Fibroblast of the aortic adventitia (primary cell): ENCODE results near the gene SLC35B3. TPM values are rescaled to one million over a fixed set of nuclear protein-coding genes. Genes with fewer than 3 reads are reported as not detected.

Experiments
- DNase-seq: peaks from one replicate; pipeline ENCODE4 v3.0.0-alpha.2; 2010; ENCODE audit warnings: low read depth
- H3K4me3 ChIP-seq: 2 replicates; pipeline ENCODE4 v1.5.1; 2011; ENCODE audit warnings: low read depth, mild to moderate bottlenecking, control low read depth, low read length, moderate library complexity
- CTCF ChIP-seq: IDR thresholded peaks from 2 replicates; pipeline ENCODE4 v1.5.1; 2011; ENCODE audit warnings: mild to moderate bottlenecking, low read length, control low read depth, inconsistent platforms; ENCODE audit not compliant: insufficient read depth
- total RNA-seq: library from RNA; depleted of rRNA; stranded (reverse); fragments of >200 nt; gene quantifications from 2 replicates; pipeline ENCODE4 v1.2.3, GENCODE V29; 2012; ENCODE audit warnings: low replicate concordance

The SLC35B3 gene
- total RNA-seq, 1 donor: 34.3 TPM

DNA sequence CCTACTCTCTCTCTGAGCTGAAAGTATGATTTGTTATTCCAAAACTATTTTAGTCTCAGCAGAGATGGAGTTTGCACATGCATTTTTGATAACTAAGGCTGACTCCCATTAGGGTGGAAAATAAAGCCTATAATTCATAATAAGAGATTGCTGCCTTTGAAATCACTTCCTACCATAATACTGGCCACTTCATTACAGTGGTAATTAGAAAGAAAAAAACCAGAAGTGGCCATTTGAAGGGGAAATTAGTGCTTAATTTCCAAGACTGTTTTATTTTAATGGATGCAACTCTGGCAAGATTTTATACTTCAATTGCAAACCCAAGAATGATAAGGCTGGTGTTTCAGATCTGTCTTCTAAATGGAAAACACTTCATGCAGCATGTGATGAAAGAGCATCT is 43.4 kb downstream of the SLC35B3 start:
- DNase-seq: no peak
- no peak for TF ChIP-seq CTCF
- H3K4me3 ChIP-seq: no peak overlapping the region

DNA sequence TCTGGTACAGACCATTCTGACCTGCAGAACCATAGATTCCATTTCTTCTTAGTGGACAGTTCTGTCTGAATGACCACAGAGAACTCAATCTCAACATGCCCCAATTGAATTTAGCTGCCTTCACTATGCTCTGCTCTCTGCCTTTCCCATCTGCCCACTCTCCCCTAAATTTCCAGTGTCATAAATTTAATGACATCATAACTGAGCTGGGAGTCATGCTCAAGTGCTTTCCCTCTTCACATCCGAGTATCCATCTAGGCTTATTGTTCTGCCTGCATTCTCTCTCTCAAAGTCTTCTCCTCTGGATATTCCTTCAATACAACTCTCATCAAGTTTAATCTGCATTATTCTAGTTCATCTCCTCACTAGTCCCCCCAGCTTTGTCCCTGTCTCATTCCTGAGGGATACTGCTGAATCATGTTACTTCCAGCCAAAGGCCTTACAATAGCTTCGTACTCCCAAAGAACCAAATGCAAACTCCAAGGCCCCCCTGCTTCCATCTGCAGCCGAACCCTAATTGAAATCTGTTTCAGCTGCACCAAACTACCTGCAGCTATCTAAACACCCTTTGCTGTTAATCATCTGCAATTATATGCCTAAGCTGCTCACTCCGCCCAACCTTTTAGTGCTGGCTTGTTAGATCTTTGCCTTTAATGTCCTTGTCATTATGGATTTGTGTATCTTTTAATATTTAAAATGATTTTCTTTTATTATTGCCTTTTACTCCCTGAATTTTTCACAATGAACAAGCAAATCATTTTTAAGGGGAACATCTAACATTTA is 46.1 kb downstream of the SLC35B3 start:
- no peak for DNase-seq
- no peak overlapping the region for H3K4me3 ChIP-seq
- no peak for TF ChIP-seq CTCF

DNA sequence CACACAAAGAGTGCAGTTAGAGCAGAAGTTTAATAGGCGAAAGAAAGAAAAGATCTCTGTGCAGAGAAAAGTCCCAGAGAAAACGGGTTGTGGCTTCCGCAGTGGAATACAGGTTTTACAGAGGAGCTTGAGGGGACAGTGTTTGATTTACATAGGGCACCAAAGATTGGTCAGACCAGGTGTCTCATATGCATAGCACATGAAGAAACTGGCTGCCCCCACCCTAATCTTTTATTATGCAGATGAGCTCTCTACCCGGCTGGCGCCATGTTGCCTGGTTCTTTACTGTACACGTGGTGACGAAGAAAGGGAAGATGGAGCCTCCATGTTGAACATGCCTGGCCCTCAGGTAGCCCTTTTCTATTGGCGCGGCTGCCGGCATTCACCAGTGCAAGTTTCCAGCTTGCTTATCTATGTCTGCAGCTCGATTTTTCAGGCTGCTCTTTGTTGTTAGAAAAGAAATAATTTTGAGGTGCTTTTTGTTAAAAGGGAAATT is 47.4 kb downstream of the SLC35B3 start:
- no peak overlapping the region for H3K4me3 ChIP-seq
- no peak for DNase-seq
- TF ChIP-seq CTCF: no peak

- no peak for DNase-seq
- TF ChIP-seq CTCF: no peak
- H3K4me3 ChIP-seq: no peak overlapping the region
Observed at GRCh38 chr6:8383584-8383983, 51.8 kb downstream of the SLC35B3 start.

- no peak for DNase-seq
- TF ChIP-seq CTCF: no peak
- no peak overlapping the region for H3K4me3 ChIP-seq
Observed at GRCh38 chr6:8382434-8382833, 52.9 kb downstream of the SLC35B3 start.

GRCh38 chr6:8375916-8376315 is 59.4 kb downstream of the SLC35B3 start:
- TF ChIP-seq CTCF: no peak
- no peak for DNase-seq
- no peak overlapping the region for H3K4me3 ChIP-seq
